Gastroesophageal sphincter (tissue), 4 donors: ENCODE results near the gene ABHD2. TPM values are rescaled to one million over a fixed set of nuclear protein-coding genes. Genes with fewer than 3 reads are reported as not detected.
A peak's percentile ranks its signal among the peaks of the same experiment; 100 is the strongest.

Experiments
- ATAC-seq: fragments of 150-250 bp; one replicate; pipeline ENCODE4 v1.9.1; 2016; ENCODE audit warnings: mild to moderate bottlenecking, moderate library complexity
- H3K27ac ChIP-seq, 4 donors: fragments of 200-600 bp; sonication (generic) in 3 of 4; 1 replicate in 3 of 4; 2 replicates in 1 of 4; pipeline ENCODE4 v1.5.1; 2016 to 2019
- H3K27me3 ChIP-seq: fragments of 200-600 bp; sonication (generic); one replicate; pipeline ENCODE4 v1.5.1; 2019
- H3K36me3 ChIP-seq, 2 donors: fragments of 200-600 bp; sonication (generic); one replicate each; pipeline ENCODE4 v1.5.1; 2019; ENCODE audit warnings: control low read depth in 1 of 2
- H3K4me1 ChIP-seq, 3 donors: fragments of 200-600 bp; sonication (generic); 1 replicate in 2 of 3; 2 replicates in 1 of 3; pipeline ENCODE4 v1.5.1; 2016 to 2019; ENCODE audit warnings: control low read depth in 2 of 3
- H3K4me3 ChIP-seq, 2 donors: fragments of 200-600 bp; sonication (generic); one replicate each; pipeline ENCODE4 v1.5.1; 2019; ENCODE audit warnings: mild to moderate bottlenecking in 1 of 2, moderate library complexity in 1 of 2
- H3K9me3 ChIP-seq, 3 donors: fragments of 200-600 bp; sonication (generic); one replicate each; pipeline ENCODE4 v1.5.1; 2017 to 2019; ENCODE audit warnings: control low read depth in 2 of 3
- EP300 ChIP-seq: sonication (generic); formaldehyde crosslinking; IDR thresholded peaks from one replicate; pipeline ENCODE4 v1.6.1; 2017; ENCODE audit warnings: antibody characterized with exemption, mild to moderate bottlenecking
- POLR2A ChIP-seq, 2 donors: fragments of 450-650 bp; IDR thresholded peaks; one replicate each; pipeline ENCODE4 v1.6.1; 2017; ENCODE audit warnings: antibody characterized with exemption in 2 of 2, mild to moderate bottlenecking in 2 of 2, moderate library complexity in 1 of 2
- POLR2AphosphoS5 ChIP-seq: sonication (generic); formaldehyde crosslinking; IDR thresholded peaks from one replicate; pipeline ENCODE4 v1.6.1; 2017; ENCODE audit warnings: antibody characterized with exemption
- WGBS, 2 donors: methylation state at CpG; one replicate each; pipeline ENCODE4 v1.1.5; 2018; ENCODE audit warnings: low coverage in 1 of 2; 5-methylcytosine and 5-hydroxymethylcytosine counted together
- total RNA-seq, 4 donors: library from RNA; depleted of rRNA; stranded (reverse); fragments of >200 nt; gene quantifications; one replicate each; pipeline ENCODE4 v1.1.0, GENCODE V29; 2016
- TF ChIP-seq, protein P1 (sequence below), 4 experiments: fragments of 200-600 bp in 2 of 4; fragments of 450-650 bp in 2 of 4; sonication (generic) in 1 of 4; IDR thresholded peaks; one replicate each; pipeline ENCODE4 v1.5.1; 2017 to 2019; ENCODE audit warnings: antibody characterized with exemption in 4 of 4, mild to moderate bottlenecking in 2 of 4, moderate library complexity in 2 of 4

Gene ABHD2
- total RNA-seq, 4 donors from 2014 or later, result 54.6 to 108 (median 75.9) TPM

DNA sequence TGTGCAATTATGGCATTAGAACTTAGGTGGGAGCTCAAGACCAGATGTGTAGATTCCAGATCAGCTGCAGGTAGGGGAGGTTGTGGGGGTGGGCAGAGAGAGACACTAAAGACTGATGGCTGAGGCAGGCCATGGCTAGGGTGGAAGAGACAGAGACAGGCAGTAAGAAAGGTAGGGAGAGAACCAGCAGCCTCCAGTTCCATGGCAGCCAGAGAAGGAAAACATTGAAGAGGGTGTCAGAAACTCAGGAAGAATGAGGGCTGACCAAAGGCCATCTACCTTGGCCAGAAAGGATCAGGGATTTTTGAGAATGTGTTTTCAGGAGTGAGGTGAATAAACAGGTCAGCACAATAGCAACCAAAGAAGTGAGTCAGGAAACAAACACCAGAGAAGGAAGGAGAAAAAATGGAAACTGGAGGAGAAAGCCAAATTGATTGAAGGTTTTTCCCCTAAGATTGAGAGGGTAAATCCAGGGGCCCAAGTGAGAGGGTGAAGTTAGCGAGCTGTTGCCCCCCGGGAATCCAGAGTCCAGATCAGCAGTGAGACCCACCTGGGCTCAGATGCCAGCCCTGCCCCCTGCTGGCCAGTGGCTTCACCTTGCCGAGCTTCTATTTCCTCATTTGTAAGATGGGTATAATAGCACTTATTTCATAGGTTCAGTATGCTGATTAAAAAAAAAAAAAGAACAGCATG, 41.0 kb downstream of the ABHD2 start:
- H3K36me3 ChIP-seq, result peaks cover 0 to 46% of the 10 kb centered on the region in 2 donors
- no peak overlapping the region for H3K4me3 ChIP-seq
- peaks cover 4 to 67% (median 17%) of the 10 kb centered on the region in 3 donors for H3K4me1 ChIP-seq
- TF ChIP-seq, protein P1, sequence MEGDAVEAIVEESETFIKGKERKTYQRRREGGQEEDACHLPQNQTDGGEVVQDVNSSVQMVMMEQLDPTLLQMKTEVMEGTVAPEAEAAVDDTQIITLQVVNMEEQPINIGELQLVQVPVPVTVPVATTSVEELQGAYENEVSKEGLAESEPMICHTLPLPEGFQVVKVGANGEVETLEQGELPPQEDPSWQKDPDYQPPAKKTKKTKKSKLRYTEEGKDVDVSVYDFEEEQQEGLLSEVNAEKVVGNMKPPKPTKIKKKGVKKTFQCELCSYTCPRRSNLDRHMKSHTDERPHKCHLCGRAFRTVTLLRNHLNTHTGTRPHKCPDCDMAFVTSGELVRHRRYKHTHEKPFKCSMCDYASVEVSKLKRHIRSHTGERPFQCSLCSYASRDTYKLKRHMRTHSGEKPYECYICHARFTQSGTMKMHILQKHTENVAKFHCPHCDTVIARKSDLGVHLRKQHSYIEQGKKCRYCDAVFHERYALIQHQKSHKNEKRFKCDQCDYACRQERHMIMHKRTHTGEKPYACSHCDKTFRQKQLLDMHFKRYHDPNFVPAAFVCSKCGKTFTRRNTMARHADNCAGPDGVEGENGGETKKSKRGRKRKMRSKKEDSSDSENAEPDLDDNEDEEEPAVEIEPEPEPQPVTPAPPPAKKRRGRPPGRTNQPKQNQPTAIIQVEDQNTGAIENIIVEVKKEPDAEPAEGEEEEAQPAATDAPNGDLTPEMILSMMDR (IDR thresholded peaks at IDR 0.05), result peak; percentile 47 to 66 (median 56)
- TF ChIP-seq POLR2AphosphoS5, result no peak
- no peak for TF ChIP-seq EP300
- no peak for TF ChIP-seq POLR2A (IDR thresholded peaks at IDR 0.05)
- WGBS, 2 donors, result 50 to 53% methylated on average over 2 to 3 of the region's 3 CpGs
- ATAC-seq, result no peak
- no peaks in the 10 kb centered on the region for H3K27me3 ChIP-seq
- peak overlapping the region; percentile 13 to 66 (median 54) for H3K27ac ChIP-seq
- no peaks in the 10 kb centered on the region for H3K9me3 ChIP-seq

DNA sequence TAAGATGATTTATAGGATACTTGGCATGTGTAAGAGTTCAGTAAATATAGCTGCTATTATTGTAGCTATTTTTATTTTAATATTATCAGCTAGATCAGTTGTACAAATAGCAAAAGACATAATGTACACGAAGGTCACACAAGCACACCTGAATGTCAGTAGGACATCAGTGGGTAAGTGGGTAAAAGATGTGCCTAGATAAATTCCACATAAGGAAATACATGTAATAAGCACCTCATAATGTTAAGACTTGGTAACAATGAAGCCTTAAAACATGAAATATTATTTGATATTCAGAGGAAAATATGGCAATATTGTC, 41.5 kb downstream of the ABHD2 start:
- H3K27me3 ChIP-seq, result no peaks in the 10 kb centered on the region
- H3K9me3 ChIP-seq, result no peaks in the 10 kb centered on the region
- H3K27ac ChIP-seq, result peak overlapping the region; percentile 13 to 66 (median 54)
- peaks cover 0 to 43% of the 10 kb centered on the region in 2 donors for H3K36me3 ChIP-seq
- peaks cover 6 to 71% (median 17%) of the 10 kb centered on the region in 3 donors for H3K4me1 ChIP-seq
- H3K4me3 ChIP-seq, result no peak overlapping the region
- WGBS, 2 donors, result 25 to 60% methylated on average over 1 of the region's 1 CpG
- ATAC-seq, result no peak
- TF ChIP-seq, protein P1 (IDR thresholded peaks at IDR 0.05), result no peak
- TF ChIP-seq EP300, result no peak
- TF ChIP-seq POLR2AphosphoS5, result no peak
- no peak for TF ChIP-seq POLR2A (IDR thresholded peaks at IDR 0.05)

DNA sequence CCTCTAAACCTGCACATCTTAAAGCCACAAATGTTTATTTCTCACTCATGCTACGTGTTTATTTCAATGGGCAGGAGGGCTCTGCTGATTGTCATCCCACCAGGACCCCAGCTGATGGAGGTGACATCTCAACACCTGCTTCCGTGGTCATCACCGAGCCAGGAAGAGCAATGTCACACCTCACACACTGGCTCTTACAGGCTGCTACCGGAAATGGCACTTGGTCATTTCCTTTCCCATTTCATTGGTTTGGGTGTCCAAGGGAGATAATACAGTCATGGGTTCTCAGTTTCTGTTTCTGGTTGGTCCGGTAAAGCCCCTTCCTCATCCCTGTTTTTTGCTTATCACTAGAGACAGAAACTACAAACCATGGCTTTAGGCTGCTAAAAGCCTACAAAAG, 41.9 kb downstream of the ABHD2 start:
- no peaks in the 10 kb centered on the region for H3K27me3 ChIP-seq
- peaks cover 6 to 73% (median 17%) of the 10 kb centered on the region in 3 donors for H3K4me1 ChIP-seq
- ATAC-seq, result no peak
- H3K9me3 ChIP-seq, result no peaks in the 10 kb centered on the region
- no peak for TF ChIP-seq POLR2A (IDR thresholded peaks at IDR 0.05)
- no peak for TF ChIP-seq POLR2AphosphoS5
- TF ChIP-seq, protein P1 (IDR thresholded peaks at IDR 0.05), result no peak
- TF ChIP-seq EP300, result no peak
- WGBS, 2 donors, result 92 to 93% methylated on average over 2 to 3 of the region's 5 CpGs
- H3K27ac ChIP-seq, result peak overlapping the region in 2 of 4 donors; percentile 45 to 64
- H3K36me3 ChIP-seq, result peaks cover 0 to 39% of the 10 kb centered on the region in 2 donors
- H3K4me3 ChIP-seq, result no peak overlapping the region

DNA sequence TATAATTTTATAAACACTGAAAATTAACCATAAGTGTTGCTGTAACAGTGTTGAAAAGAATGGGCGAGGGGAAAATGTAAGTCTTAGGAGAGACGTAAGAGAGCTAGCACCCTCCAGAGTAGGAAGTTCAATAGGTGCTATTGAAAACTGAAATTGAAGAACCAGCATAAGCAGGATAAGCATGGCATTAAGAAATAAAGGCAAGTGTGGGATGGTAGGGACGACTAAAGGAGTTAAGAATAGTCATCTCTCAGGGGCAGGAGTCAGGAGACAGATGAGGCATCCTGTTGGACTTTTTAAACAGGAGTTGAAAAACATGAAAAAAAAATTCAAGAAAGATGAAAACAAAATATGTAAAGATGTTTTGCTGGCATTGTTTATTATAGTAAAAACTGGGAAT, 43.5 kb downstream of the ABHD2 start:
- TF ChIP-seq, protein P1 (IDR thresholded peaks at IDR 0.05), result no peak
- TF ChIP-seq EP300 (no peak), POLR2A (IDR thresholded peaks at IDR 0.05) (no peak), POLR2AphosphoS5 (no peak)
- Histone ChIP-seq H3K9me3 (no peaks in the 10 kb centered on the region), H3K4me1 (peaks cover 6 to 84% (median 23%) of the 10 kb centered on the region in 3 donors), H3K27ac (peak overlapping the region in 2 of 4 donors; percentile 63 to 64), H3K27me3 (no peaks in the 10 kb centered on the region), H3K4me3 (no peak overlapping the region), H3K36me3 (peaks cover 0 to 27% of the 10 kb centered on the region in 2 donors)
- no peak for ATAC-seq
- WGBS, 2 donors, result 64% methylated on average over 3 of the region's 3 CpGs; no CpG with 5 or more reads in 1 of the 2 donors
